Measurements from ENCODE around the gene RARB. TPM values are rescaled to one million over a fixed set of nuclear protein-coding genes. Genes with fewer than 3 reads are reported as not detected.

Gene RARB
- total and polyA plus RNA-seq, 2 donors (not counting 1 experiment from before 2014, with no cell fraction given), result 9.4 to 13.3 TPM

DNA sequence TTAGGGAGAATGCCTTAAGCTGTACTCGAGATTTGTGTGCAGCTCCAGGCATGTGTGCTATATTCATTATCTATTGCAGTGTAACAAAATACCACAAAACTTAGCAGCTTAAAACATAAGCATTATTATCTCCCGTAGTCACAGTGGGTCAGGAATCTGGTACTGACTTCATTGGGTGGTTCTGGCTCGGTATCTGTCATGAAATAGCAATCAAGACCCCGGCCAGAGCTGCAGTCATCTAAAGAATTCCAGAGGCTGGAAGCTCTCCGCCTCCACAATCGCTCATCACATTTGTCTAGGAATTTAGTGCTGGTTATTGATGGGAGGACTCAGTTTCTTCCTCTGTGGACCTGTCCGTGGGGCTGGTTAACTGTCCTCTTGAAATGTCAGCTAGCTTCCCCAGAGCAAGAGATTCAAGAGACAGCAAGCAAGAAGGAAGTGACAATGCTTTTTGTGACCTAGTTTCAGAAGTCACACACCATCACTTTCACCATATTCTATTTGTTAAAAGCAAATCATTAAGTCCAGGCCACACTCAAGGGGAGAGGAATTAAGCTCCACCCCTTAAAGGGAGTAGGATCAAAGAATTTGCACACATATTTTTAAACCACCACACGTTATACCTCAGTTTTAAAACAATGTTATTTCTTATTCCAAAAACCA is 160.5 kb downstream of the RARB start:
- no peak overlapping the region for H2AFZ ChIP-seq (ENCODE audit: low read length)
- H3K9ac ChIP-seq (ENCODE audit: insufficient read depth, low read length), result no peak overlapping the region
- H3K36me3 ChIP-seq (ENCODE audit: control insufficient read depth, insufficient read depth, low read length), result no peaks in the 10 kb centered on the region
- TF ChIP-seq, protein P1, sequence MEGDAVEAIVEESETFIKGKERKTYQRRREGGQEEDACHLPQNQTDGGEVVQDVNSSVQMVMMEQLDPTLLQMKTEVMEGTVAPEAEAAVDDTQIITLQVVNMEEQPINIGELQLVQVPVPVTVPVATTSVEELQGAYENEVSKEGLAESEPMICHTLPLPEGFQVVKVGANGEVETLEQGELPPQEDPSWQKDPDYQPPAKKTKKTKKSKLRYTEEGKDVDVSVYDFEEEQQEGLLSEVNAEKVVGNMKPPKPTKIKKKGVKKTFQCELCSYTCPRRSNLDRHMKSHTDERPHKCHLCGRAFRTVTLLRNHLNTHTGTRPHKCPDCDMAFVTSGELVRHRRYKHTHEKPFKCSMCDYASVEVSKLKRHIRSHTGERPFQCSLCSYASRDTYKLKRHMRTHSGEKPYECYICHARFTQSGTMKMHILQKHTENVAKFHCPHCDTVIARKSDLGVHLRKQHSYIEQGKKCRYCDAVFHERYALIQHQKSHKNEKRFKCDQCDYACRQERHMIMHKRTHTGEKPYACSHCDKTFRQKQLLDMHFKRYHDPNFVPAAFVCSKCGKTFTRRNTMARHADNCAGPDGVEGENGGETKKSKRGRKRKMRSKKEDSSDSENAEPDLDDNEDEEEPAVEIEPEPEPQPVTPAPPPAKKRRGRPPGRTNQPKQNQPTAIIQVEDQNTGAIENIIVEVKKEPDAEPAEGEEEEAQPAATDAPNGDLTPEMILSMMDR (conservative IDR thresholded peaks at IDR 0.05 in 1 of 2, IDR thresholded peaks at IDR 0.05 in 1 of 2; ENCODE audit: low read depth in 1 of 2, low read length in 2 of 2), result no peak
- TF ChIP-seq EZH2 (IDR thresholded peaks at IDR 0.05; ENCODE audit: low read length, missing control alignments), result no peak
- H4K20me1 ChIP-seq (ENCODE audit: control insufficient read depth, extremely low read depth, insufficient read depth, low read length), result no peaks in the 10 kb centered on the region
- no peaks in the 10 kb centered on the region for H3K9me3 ChIP-seq (ENCODE audit: control insufficient read depth, insufficient read depth, low read depth, low read length)
- DNase-seq (ENCODE audit: low read depth in 2 of 2), result peak in 1 of 2 donors; percentile 75
- H3K4me1 ChIP-seq (ENCODE audit: control insufficient read depth, extremely low read depth, insufficient read depth, low read length), result peaks cover 8% of the 10 kb centered on the region
- H3K27ac ChIP-seq (ENCODE audit: insufficient read depth, low read length), result no peak overlapping the region
- H3K27me3 ChIP-seq (ENCODE audit: control insufficient read depth, insufficient read depth, low read length), result no peaks in the 10 kb centered on the region
- H3K4me3 ChIP-seq (replicated peaks in 1 of 4; ENCODE audit: control extremely low read depth in 1 of 4, insufficient read depth in 1 of 4, low read depth in 3 of 4, low read length in 4 of 4), result no peak overlapping the region
- H3K4me2 ChIP-seq (ENCODE audit: extremely low read depth, insufficient read depth, low read length), result no peak overlapping the region
- H3K79me2 ChIP-seq (ENCODE audit: control insufficient read depth, insufficient read depth, low read length), result no peaks in the 10 kb centered on the region

DNA sequence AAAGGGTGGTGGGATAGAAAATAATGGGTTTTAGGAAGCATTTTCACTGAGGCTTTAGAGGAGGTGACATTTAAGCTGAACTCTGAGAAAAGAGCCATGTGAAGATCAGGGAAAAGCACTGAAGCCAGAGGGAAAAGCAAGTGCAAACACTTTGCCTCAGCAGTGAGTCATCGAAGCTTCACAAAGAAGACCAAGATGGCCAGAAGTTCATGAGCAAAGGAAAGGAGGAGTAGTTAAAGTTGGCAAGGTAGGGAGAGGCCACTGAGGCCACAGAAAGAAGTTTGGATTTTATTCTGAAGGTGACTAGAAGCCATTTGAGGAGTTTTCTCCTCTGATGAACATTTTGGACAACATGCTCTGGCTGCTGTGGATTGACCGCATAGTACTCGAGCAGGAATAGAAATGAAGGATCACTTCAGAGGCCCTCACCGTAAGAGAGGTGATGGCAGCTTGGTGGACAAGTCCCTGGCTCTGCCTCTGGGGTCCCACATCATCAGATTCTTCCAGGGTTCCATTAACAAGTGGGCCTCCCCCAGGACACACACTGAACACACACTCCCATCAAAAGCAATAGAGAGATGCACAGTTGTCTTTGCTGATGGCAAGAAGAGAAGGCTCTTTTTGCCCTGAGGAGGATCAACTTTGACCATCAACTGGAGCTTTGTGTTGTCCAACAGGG is 161.2 kb downstream of the RARB start:
- Histone ChIP-seq H3K9ac (ENCODE audit: insufficient read depth, low read length) (no peak overlapping the region), H3K79me2 (ENCODE audit: control insufficient read depth, insufficient read depth, low read length) (no peaks in the 10 kb centered on the region), H3K27me3 (ENCODE audit: control insufficient read depth, insufficient read depth, low read length) (no peaks in the 10 kb centered on the region), H3K9me3 (ENCODE audit: control insufficient read depth, insufficient read depth, low read depth, low read length) (no peaks in the 10 kb centered on the region), H3K4me3 (replicated peaks in 1 of 4; ENCODE audit: control extremely low read depth in 1 of 4, insufficient read depth in 1 of 4, low read depth in 3 of 4, low read length in 4 of 4) (no peak overlapping the region), H4K20me1 (ENCODE audit: control insufficient read depth, extremely low read depth, insufficient read depth, low read length) (no peaks in the 10 kb centered on the region), H3K36me3 (ENCODE audit: control insufficient read depth, insufficient read depth, low read length) (no peaks in the 10 kb centered on the region), H2AFZ (ENCODE audit: low read length) (no peak overlapping the region), H3K27ac (ENCODE audit: insufficient read depth, low read length) (no peak overlapping the region), H3K4me1 (ENCODE audit: control insufficient read depth, extremely low read depth, insufficient read depth, low read length) (peaks cover 8% of the 10 kb centered on the region), H3K4me2 (ENCODE audit: extremely low read depth, insufficient read depth, low read length) (no peak overlapping the region)
- TF ChIP-seq, protein P1 (conservative IDR thresholded peaks at IDR 0.05 in 1 of 2, IDR thresholded peaks at IDR 0.05 in 1 of 2; ENCODE audit: low read depth in 1 of 2, low read length in 2 of 2), result no peak
- TF ChIP-seq EZH2 (IDR thresholded peaks at IDR 0.05; ENCODE audit: low read length, missing control alignments), result no peak
- peak in 1 of 2 donors; percentile 49 for DNase-seq (ENCODE audit: low read depth in 2 of 2)

DNA sequence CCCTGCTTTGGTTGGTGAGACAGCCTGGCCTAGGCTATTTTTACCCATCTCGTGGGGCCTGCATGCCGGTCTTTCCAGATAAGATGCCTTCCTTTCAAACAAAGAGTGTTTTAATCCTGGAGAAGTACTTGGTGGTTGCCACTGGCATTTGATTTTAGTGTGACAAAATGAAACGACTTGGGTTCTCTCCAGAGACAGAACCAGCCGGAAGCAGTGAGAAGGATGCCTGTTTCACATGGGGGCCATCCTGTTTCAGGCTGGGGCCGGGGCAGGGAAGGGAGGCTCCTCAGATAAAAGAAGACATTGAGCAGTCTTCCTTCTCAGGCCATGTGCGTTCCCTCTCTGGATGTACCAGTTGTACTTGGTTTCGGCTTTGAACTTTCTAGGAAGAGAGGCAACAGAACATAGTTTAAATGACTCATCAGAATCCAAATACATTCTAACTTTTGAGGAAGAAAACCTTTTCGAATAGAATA is 161.8 kb downstream of the RARB start:
- Histone ChIP-seq H3K79me2 (ENCODE audit: control insufficient read depth, insufficient read depth, low read length) (no peaks in the 10 kb centered on the region), H2AFZ (ENCODE audit: low read length) (no peak overlapping the region), H3K36me3 (ENCODE audit: control insufficient read depth, insufficient read depth, low read length) (no peaks in the 10 kb centered on the region), H4K20me1 (ENCODE audit: control insufficient read depth, extremely low read depth, insufficient read depth, low read length) (no peaks in the 10 kb centered on the region), H3K4me1 (ENCODE audit: control insufficient read depth, extremely low read depth, insufficient read depth, low read length) (peaks cover 8% of the 10 kb centered on the region), H3K27ac (ENCODE audit: insufficient read depth, low read length) (no peak overlapping the region), H3K9me3 (ENCODE audit: control insufficient read depth, insufficient read depth, low read depth, low read length) (no peaks in the 10 kb centered on the region), H3K4me2 (ENCODE audit: extremely low read depth, insufficient read depth, low read length) (no peak overlapping the region), H3K4me3 (replicated peaks in 1 of 4; ENCODE audit: control extremely low read depth in 1 of 4, insufficient read depth in 1 of 4, low read depth in 3 of 4, low read length in 4 of 4) (no peak overlapping the region), H3K9ac (ENCODE audit: insufficient read depth, low read length) (no peak overlapping the region), H3K27me3 (ENCODE audit: control insufficient read depth, insufficient read depth, low read length) (no peaks in the 10 kb centered on the region)
- DNase-seq (ENCODE audit: low read depth in 2 of 2), result no peak
- TF ChIP-seq, protein P1 (conservative IDR thresholded peaks at IDR 0.05 in 1 of 2, IDR thresholded peaks at IDR 0.05 in 1 of 2; ENCODE audit: low read depth in 1 of 2, low read length in 2 of 2), result no peak
- no peak for TF ChIP-seq EZH2 (IDR thresholded peaks at IDR 0.05; ENCODE audit: low read length, missing control alignments)

Measured in fibroblast of lung (primary cell).